ENCODE data around the gene ADAD2.

The ADAD2 gene

GRCh38 chr16:84196101-84196500 lies 5.1 kb downstream of the ADAD2 start:
- ATAC-seq (ENCODE audit: insufficient read depth, low read depth) (no peak), DNase-seq (no peak)
- Histone ChIP-seq H3K27me3 (ENCODE audit: insufficient read depth, low read length, poor library complexity) (no peaks in the 10 kb centered on the region), H4K20me1 (ENCODE audit: insufficient read depth, low read length) (peaks cover 8% of the 10 kb centered on the region; the same call in 1 of the 2 replicates), H3K36me3 (ENCODE audit: insufficient read depth, low read length) (no peaks in the 10 kb centered on the region), H3K9me3 (ENCODE audit: insufficient read depth, low read length, severe bottlenecking) (no peaks in the 10 kb centered on the region), H3K4me1 (ENCODE audit: insufficient read depth, low read length) (peaks cover 26% of the 10 kb centered on the region), H3K27ac (ENCODE audit: low read length) (no peak overlapping the region), H3K9ac (ENCODE audit: low read depth, low read length) (no peak overlapping the region), H3K4me3 (ENCODE audit: low read depth in 1 of 2, low read length in 2 of 2) (no peak overlapping the region), H3K79me2 (ENCODE audit: insufficient read depth, low read length) (no peaks in the 10 kb centered on the region), H2AFZ (ENCODE audit: low read depth, low read length) (no peak overlapping the region), H3K4me2 (ENCODE audit: insufficient read depth, low read length) (no peak overlapping the region)
- TF ChIP-seq EZH2 (IDR thresholded peaks at IDR 0.05; ENCODE audit: borderline replicate concordance, low read depth, low read length, severe bottlenecking) (no peak), CTCF (IDR thresholded peaks at IDR 0.05; ENCODE audit: borderline replicate concordance, extremely low read depth, low read length, poor library complexity, severe bottlenecking) (no peak)

GRCh38 chr16:84196727-84197394 lies 5.9 kb downstream of the ADAD2 start:
- ATAC-seq (ENCODE audit: insufficient read depth, low read depth) = no peak
- Histone ChIP-seq H3K4me1 (ENCODE audit: insufficient read depth, low read length) (peaks cover 26% of the 10 kb centered on the region), H3K9me3 (ENCODE audit: insufficient read depth, low read length, severe bottlenecking) (no peaks in the 10 kb centered on the region), H2AFZ (ENCODE audit: low read depth, low read length) (no peak overlapping the region), H3K27me3 (ENCODE audit: insufficient read depth, low read length, poor library complexity) (no peaks in the 10 kb centered on the region), H3K4me3 (ENCODE audit: low read depth in 1 of 2, low read length in 2 of 2) (no peak overlapping the region), H3K79me2 (ENCODE audit: insufficient read depth, low read length) (no peaks in the 10 kb centered on the region), H3K9ac (ENCODE audit: low read depth, low read length) (no peak overlapping the region), H4K20me1 (ENCODE audit: insufficient read depth, low read length) (peaks cover 8% of the 10 kb centered on the region; the same call in 1 of the 2 replicates), H3K4me2 (ENCODE audit: insufficient read depth, low read length) (no peak overlapping the region), H3K27ac (ENCODE audit: low read length) (no peak overlapping the region), H3K36me3 (ENCODE audit: insufficient read depth, low read length) (no peaks in the 10 kb centered on the region)
- no peak for DNase-seq
- TF ChIP-seq EZH2 (IDR thresholded peaks at IDR 0.05; ENCODE audit: borderline replicate concordance, low read depth, low read length, severe bottlenecking) = no peak
- no peak for TF ChIP-seq CTCF (IDR thresholded peaks at IDR 0.05; ENCODE audit: borderline replicate concordance, extremely low read depth, low read length, poor library complexity, severe bottlenecking)

GRCh38 chr16:84197466-84198128 lies 6.6 kb downstream of the ADAD2 start:
- H3K27ac ChIP-seq (ENCODE audit: low read length) = no peak overlapping the region

More at GRCh38 chr16:84197466-84198128, 6.6 kb downstream of the ADAD2 start:
- Histone ChIP-seq H3K4me1 (ENCODE audit: insufficient read depth, low read length) (peaks cover 26% of the 10 kb centered on the region), H2AFZ (ENCODE audit: low read depth, low read length) (no peak overlapping the region), H3K36me3 (ENCODE audit: insufficient read depth, low read length) (no peaks in the 10 kb centered on the region), H4K20me1 (ENCODE audit: insufficient read depth, low read length) (peaks cover 8% of the 10 kb centered on the region; the same call in 1 of the 2 replicates), H3K9me3 (ENCODE audit: insufficient read depth, low read length, severe bottlenecking) (no peaks in the 10 kb centered on the region), H3K79me2 (ENCODE audit: insufficient read depth, low read length) (no peaks in the 10 kb centered on the region), H3K9ac (ENCODE audit: low read depth, low read length) (no peak overlapping the region), H3K4me3 (ENCODE audit: low read depth in 1 of 2, low read length in 2 of 2) (no peak overlapping the region), H3K27me3 (ENCODE audit: insufficient read depth, low read length, poor library complexity) (no peaks in the 10 kb centered on the region), H3K4me2 (ENCODE audit: insufficient read depth, low read length) (no peak overlapping the region)
- TF ChIP-seq EZH2 (IDR thresholded peaks at IDR 0.05; ENCODE audit: borderline replicate concordance, low read depth, low read length, severe bottlenecking) (no peak), CTCF (IDR thresholded peaks at IDR 0.05; ENCODE audit: borderline replicate concordance, extremely low read depth, low read length, poor library complexity, severe bottlenecking) (no peak)
- DNase-seq = no peak
- no peak for ATAC-seq (ENCODE audit: insufficient read depth, low read depth)

All from DND-41 (cell line).